ENCODE measurements around the gene UBXN11. TPM values are rescaled to one million over a fixed set of nuclear protein-coding genes. Genes with fewer than 3 reads are reported as not detected.

The UBXN11 gene
- total RNA-seq, 4 donors from 2014 or later: 3.7 to 12.1 (median 10.5) TPM

GRCh38 chr1:26349877-26350244, 43.4 kb upstream of the UBXN11 start:
- Histone ChIP-seq H3K27ac (no peak overlapping the region), H3K9me3 (no peaks in the 10 kb centered on the region), H3K27me3 (peaks cover 37% of the 10 kb centered on the region), H3K4me3 (no peak overlapping the region), H3K36me3 (no peaks in the 10 kb centered on the region), H3K4me1 (no peaks in the 10 kb centered on the region)
- TF ChIP-seq CTCF (IDR thresholded peaks at IDR 0.05) (no peak), POLR2AphosphoS5 (IDR thresholded peaks at IDR 0.05) (no peak), EP300 (IDR thresholded peaks at IDR 0.05) (no peak), POLR2A (IDR thresholded peaks at IDR 0.05) (no peak)
- WGBS, 2 donors (ENCODE audit: low coverage in 1 of 2): 75 to 85% methylated on average over 2 to 3 of the region's 5 CpGs
- no peak for ATAC-seq

- Histone ChIP-seq H3K4me3 (no peak overlapping the region), H3K4me1 (no peaks in the 10 kb centered on the region), H3K27me3 (peaks cover 36% of the 10 kb centered on the region), H3K27ac (no peak overlapping the region), H3K9me3 (no peaks in the 10 kb centered on the region), H3K36me3 (no peaks in the 10 kb centered on the region)
- no peak for ATAC-seq
- TF ChIP-seq CTCF (IDR thresholded peaks at IDR 0.05): no peak
- no peak for TF ChIP-seq POLR2A (IDR thresholded peaks at IDR 0.05)
- no peak for TF ChIP-seq POLR2AphosphoS5 (IDR thresholded peaks at IDR 0.05)
- no peak for TF ChIP-seq EP300 (IDR thresholded peaks at IDR 0.05)
- WGBS, 2 donors (ENCODE audit: low coverage in 1 of 2): 63 to 96% methylated on average over 5 of the region's 7 CpGs
Measured at GRCh38 chr1:26349188-26349876, 42.9 kb upstream of the UBXN11 start.

GRCh38 chr1:26346274-26347033, 40.0 kb upstream of the UBXN11 start:
- no peak for TF ChIP-seq CTCF (IDR thresholded peaks at IDR 0.05)
- no peak for TF ChIP-seq EP300 (IDR thresholded peaks at IDR 0.05)
- TF ChIP-seq POLR2AphosphoS5 (IDR thresholded peaks at IDR 0.05): no peak
- no peak for TF ChIP-seq POLR2A (IDR thresholded peaks at IDR 0.05)
- H3K36me3 ChIP-seq: no peaks in the 10 kb centered on the region
- no peak overlapping the region for H3K27ac ChIP-seq
- no peaks in the 10 kb centered on the region for H3K9me3 ChIP-seq
- ATAC-seq: no peak
- H3K4me3 ChIP-seq: no peak overlapping the region
- WGBS, 2 donors (ENCODE audit: low coverage in 1 of 2): 88% methylated on average over 2 of the region's 10 CpGs; no CpG with 5 or more reads in 1 of the 2 donors
- H3K27me3 ChIP-seq: peaks cover 43% of the 10 kb centered on the region
- H3K4me1 ChIP-seq: no peaks in the 10 kb centered on the region

- peaks cover 51% of the 10 kb centered on the region for H3K27me3 ChIP-seq
- no peaks in the 10 kb centered on the region for H3K36me3 ChIP-seq
- H3K4me3 ChIP-seq: no peak overlapping the region
- no peak for TF ChIP-seq POLR2AphosphoS5 (IDR thresholded peaks at IDR 0.05)
- no peak for TF ChIP-seq EP300 (IDR thresholded peaks at IDR 0.05)
- no peak for TF ChIP-seq POLR2A (IDR thresholded peaks at IDR 0.05)
- no peak for TF ChIP-seq CTCF (IDR thresholded peaks at IDR 0.05)
- H3K27ac ChIP-seq: no peak overlapping the region
- no peaks in the 10 kb centered on the region for H3K9me3 ChIP-seq
- no peak for ATAC-seq
- H3K4me1 ChIP-seq: no peaks in the 10 kb centered on the region
- WGBS, 2 donors (ENCODE audit: low coverage in 1 of 2): no CpG with 5 or more reads among the region's 15 CpGs
Measured at GRCh38 chr1:26345718-26346117, 39.3 kb upstream of the UBXN11 start.

All from gastroesophageal sphincter (tissue), 4 donors.